Mesenteric fat pad (tissue), 1 donor: ENCODE results near the gene BDKRB2. TPM values are rescaled to one million over a fixed set of nuclear protein-coding genes. Genes with fewer than 3 reads are reported as not detected.

Source experiments
- DNase-seq: peaks from one replicate; pipeline ENCODE4 v3.0.0-alpha.2; 2020; ENCODE audit warnings: low spot score
- total RNA-seq: library from RNA; stranded (reverse); fragmentation: NEBNext Ultra II Directional; extraction: Animal tissue kit (Norgen Biotek cat#: 25700); gene quantifications from one replicate; pipeline ENCODE4 v1.2.1, GENCODE V29; 2021
- donor health status: DM: yes; HTN: yes; CAD: no.

Gene BDKRB2
- total RNA-seq, 1 donor from 2014 or later = 11.4 TPM

DNA sequence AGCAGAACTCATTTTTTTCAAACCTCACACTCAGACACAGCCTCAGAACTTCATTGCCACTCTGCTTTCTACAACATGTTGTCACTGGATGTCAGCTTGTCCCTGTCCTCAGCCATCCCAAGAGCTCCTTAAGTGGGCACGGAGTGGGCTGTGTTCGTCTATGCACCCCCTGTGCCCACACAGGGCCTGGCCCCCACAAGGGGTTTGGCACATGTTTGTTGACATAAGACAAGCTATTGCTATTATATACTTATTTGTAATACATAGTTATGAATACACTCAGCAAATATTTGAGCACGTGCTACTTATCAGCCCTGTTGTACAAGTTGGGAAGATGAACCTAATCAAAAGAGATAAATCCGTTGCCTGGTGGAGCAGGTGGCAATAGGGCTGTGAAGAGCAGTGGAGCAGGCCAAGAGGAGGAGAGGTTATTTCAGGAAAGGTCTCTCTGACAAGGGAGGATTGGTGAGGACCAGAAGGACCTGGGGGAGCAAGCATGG, 47.1 kb downstream of the BDKRB2 start:
- no peak for DNase-seq

DNA sequence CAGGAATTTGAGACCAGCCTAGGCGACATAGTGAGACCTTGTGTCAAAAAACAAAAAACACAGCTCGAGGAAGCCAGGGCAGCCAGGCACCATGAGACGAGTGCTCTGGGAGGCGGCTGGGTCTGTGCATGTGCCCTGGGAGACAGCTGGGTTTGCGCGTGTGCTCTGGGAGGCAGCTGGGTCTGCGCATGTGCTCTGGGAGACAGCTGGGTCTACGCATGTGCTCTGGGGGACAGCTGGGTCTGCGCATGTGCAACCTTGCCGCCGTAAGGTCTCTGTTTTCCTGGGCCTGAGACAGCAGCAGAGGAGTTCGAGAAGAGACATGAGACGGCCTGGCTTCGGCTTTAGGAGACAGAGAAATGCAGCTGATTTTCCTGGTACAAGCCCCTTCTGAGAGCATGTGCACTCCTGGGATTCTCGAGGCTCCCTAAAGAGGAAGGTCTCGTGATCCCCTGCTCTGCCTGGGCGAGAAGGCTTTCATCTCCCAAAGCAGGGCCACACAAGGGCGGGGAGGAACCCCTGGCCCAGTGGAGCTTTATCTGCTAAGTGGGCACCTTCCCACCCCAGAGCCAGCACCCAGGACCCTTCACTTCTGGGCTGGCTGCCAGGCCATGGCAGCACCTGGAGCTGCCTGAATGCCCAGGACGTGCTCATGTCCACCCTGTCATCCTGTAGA, 47.8 kb downstream of the BDKRB2 start:
- DNase-seq = no peak

DNA sequence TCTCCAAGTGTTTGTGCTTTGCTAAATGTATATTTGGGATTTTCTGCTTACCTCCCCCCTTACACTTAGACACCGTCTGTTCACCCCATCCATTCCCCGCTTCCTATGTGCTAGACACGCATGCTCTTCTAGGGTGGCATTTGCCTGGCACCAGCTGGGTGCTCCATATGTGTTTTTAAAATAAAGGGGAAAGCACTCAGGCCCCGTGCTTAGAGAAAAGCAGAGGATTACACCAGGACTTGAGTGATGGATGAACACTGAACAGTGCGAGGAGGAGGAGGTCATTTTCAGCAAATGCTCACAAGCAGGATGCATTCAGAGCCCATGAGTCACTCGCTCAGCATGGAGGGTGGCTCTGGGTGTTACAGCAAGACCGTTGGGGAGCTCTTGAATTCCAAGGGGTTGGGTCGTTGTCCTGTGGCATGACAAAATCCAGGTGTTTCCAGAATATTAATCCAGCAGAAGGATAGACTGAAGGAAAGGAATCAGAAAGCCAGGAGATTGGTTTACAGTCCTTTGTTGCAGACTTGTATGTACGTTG, 48.4 kb downstream of the BDKRB2 start:
- DNase-seq = no peak

DNA sequence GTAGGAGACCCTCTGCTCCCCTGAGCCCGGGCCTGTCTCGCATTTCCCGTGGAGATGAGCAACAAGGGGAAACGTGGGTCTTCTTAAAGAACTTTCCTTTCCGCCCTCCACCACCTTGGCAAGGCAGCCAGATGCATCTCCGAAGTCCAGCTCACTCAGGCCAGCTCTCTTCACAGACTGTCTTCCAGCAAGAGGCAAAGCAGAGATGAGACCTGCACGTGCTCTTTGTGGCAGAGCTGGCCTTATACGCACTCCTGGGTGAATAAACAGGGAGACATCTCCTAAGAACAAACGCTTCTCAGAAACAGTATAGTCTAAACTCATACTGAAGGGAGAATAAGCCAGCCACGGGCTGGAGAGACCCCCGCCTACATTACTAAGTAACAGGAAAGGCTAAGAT, 50.0 kb downstream of the BDKRB2 start:
- no peak for DNase-seq

DNA sequence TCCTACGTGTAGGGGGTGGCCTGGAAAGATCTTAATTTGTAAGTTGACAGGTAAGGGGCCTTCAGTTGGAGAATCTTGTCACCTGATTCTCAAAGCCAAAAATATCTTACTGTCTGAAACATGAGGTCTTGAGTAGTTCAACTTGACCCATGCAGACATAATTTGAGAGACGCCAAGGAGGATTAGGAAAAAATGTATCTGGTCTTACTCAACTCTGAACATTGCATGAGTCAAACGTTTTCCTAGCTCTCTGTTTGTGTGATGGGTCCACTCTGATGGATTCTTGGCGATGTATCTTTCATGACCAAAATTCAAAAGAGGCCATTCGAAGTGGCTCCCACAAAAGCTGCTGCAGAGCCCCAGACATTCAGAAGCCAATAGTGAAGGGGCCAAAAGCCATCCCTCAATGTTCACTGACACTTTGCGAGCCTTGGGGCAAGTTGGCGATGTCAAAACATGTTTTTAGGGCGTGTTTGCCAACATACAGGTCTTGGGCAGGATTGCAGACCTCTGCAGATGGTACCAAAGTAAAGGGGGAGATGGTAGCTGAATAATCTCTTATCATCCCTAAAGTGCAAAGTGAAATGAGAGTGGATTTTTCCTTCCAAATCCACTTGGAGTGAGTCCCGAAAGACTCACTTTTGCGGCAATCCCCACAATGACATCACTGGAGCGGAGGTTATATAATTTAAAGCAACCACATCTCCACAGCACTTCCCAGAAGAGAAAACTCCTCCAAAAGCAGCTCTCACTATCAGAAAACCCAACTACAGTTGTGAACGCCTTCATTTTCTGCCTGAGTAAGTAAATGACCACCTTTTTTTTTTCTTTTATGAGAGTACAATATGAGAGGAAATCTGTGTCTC, 51.1 kb downstream of the BDKRB2 start, which contains the start of gene BDKRB1:
BDKRB1 (plus strand) TSS at position 710 of the 866 bp plus-strand sequence. CDS start 7,473 bp downstream, outside the sequence.
- DNase-seq = no peak

DNA sequence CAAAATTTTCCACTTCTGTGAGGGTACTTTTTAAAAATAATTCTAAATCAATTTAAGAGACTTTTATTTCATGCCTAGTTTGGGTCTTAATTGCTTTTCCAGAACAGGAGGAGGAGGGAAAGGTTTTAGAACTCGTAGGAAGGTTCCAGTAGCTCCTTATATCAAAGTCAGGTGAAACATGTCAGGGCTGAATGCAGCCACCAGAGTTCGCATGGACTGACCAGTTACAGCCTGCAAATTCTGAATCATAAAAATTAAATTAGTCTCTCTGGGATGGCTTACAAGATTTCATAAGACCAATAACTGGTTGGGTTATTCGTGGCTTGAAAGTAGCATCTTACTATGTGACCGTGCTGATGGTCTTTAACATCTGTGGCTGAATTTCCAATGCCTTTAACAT, 51.8 kb downstream of the BDKRB2 start:
- no peak for DNase-seq

DNA sequence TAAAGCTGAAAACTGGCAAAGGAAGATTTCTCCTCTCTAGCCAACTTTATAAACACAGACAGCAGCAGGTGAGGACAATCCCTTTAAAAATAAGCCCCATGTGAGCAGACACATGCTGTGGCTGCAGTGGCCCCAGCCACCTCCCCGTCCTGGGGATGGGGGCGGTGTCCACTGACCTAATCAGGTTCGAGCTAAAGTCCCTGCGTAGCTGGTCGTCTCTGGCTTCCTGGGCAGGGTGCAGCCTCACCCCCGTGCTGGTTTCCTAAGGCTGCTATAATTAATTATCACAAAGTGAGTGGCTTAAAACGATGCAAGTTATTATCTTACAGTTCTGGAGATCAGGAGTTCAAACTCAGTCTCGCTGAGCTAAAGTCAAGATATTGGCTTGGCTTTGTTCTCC, 52.4 kb downstream of the BDKRB2 start:
- DNase-seq = peak; percentile 45

DNA sequence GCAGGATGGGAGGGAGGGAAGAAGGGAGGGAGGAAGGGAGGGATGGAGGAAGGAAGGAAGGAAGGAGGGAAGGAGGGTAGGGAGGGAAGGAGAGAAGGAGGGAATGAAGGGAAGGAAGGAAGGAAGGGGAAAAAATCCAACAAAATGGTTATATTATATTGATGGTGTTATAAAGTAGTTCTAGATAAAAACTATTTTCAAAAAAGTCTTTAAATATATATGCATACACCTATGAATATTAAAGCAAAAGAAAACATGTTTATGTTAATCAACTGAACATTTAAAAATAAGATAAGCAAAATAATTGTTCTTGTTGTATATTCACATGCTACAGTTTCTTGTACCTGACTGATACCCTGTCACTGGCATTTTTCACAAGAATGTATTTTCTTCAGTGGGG, 53.3 kb downstream of the BDKRB2 start:
- no peak for DNase-seq

DNA sequence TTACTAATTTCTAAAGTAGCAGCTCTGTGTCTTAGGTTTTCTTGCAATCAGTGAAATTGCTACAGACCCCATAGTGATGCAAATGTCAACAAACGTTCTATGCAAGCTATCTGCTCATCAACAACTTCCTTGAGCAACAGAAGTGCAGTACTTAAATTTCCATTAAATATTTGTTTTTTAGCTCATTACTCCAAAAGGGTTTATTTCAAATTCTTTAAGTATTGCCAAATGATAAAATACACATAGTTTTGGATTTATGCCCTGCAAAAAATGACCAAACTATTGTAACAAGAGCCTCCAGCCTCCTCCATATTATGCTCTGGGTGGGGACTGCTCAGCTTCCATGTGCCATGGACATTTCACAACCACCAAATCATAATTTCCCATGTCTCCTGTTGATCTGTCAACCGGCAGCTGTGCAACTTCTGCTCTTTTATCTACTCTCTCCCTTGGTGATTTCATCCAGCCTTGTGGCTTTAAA, 55.7 kb downstream of the BDKRB2 start:
- no peak for DNase-seq

DNA sequence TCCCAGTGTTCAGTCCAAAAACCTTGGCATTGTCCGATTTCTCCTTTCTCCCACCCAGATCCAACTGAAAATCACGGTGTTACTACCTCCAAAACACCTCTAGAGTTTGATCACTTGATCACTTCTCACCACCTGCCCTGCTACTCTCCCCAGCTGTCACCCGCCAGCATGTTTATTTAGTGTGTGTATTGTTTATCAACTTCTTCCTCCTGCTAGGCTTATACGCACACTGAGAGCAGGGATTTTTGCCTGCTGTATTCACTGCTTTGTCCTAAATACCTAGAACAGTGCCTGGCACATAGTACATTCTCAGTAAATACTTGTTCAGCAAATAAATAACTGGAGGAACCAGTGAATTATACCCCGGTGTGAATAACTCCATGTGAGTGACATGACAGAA, 56.4 kb downstream of the BDKRB2 start:
- no peak for DNase-seq

DNA sequence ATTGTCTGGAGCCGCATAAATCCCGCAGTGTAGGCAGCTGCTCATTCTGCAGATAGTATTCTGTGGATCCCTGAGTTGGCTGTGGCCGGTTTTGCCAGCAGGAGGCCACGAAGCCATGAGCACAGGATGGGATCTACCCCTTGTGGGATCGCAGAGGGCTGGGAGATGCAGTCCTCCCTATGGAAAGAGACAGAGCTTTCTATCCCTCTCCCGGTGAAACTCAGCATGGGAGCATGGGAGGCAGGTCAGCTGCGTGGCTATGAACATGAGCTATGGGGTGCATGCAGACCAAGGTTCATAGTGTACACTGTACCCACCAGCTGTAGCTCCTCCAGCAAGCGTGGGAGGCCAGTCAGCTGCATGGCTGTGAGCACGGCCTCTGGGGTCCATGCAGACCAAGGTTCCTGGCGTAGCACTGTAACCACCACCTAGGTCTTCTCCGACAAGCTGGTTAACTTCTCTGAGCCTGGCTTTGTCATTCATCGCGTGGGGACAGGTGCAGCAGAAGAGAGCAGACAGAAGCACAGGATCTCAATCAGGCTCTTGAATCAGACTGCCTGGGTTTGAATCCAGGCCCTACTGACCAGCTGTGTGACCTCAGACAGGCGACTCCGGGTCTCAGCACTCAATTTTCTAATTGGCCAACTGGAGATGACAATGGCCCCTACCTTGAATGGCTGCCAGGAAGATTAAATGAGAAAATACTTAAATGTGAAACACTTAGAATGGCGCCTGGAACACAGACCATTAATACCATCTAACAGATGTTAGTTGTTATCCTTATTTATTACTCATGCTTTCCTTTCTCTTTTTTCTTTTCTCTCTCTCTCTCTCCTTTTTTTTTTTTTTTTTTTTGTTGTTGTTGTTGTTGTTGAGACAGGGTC, 57.4 kb downstream of the BDKRB2 start:
- peak; percentile 65 for DNase-seq

DNA sequence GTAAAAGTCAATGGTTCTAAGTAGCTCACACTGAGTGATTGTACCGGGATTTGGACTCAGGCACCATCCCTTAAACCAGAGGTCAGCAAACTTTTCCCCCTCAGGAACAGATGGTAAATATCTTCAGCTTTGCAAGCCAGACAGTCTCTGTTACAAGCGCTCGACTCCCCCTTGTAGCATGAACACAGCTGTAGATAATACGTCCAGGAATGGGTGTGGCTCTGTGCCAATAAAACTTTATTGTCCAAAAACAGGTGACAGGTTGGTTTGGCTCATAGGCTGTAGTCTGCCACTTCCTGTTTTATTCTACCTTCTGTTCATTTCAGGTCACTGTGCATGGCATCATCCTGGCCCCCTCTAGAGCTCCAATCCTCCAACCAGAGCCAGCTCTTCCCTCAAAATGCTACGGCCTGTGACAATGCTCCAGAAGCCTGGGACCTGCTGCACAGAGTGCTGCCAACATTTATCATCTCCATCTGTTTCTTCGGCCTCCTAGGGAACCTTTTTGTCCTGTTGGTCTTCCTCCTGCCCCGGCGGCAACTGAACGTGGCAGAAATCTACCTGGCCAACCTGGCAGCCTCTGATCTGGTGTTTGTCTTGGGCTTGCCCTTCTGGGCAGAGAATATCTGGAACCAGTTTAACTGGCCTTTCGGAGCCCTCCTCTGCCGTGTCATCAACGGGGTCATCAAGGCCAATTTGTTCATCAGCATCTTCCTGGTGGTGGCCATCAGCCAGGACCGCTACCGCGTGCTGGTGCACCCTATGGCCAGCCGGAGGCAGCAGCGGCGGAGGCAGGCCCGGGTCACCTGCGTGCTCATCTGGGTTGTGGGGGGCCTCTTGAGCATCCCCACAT, 58.9 kb downstream of the BDKRB2 start:
- DNase-seq = peak; percentile 75

DNA sequence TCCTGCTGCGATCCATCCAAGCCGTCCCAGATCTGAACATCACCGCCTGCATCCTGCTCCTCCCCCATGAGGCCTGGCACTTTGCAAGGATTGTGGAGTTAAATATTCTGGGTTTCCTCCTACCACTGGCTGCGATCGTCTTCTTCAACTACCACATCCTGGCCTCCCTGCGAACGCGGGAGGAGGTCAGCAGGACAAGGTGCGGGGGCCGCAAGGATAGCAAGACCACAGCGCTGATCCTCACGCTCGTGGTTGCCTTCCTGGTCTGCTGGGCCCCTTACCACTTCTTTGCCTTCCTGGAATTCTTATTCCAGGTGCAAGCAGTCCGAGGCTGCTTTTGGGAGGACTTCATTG, 59.5 kb downstream of the BDKRB2 start:
- DNase-seq = peak; percentile 71

DNA sequence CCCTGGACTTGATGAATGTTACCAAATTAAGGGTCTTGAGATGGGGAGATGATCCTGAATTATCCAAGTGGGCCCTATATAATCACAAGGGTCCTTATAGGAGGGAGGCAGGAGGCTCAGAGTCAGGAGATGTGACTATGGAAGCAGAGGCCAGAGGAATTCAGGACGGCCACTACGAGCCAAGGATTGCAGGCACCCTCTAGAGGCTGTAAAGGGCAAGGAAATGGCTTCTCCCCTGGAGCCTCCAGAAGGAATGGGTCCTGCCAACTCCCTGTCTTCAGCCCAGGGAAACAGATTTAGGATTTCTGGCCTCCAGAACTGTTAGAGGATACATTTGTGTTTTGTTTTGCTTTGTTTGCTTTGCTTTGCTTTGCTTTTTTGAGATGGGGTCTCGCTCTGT, 60.2 kb downstream of the BDKRB2 start:
- DNase-seq = no peak

DNA sequence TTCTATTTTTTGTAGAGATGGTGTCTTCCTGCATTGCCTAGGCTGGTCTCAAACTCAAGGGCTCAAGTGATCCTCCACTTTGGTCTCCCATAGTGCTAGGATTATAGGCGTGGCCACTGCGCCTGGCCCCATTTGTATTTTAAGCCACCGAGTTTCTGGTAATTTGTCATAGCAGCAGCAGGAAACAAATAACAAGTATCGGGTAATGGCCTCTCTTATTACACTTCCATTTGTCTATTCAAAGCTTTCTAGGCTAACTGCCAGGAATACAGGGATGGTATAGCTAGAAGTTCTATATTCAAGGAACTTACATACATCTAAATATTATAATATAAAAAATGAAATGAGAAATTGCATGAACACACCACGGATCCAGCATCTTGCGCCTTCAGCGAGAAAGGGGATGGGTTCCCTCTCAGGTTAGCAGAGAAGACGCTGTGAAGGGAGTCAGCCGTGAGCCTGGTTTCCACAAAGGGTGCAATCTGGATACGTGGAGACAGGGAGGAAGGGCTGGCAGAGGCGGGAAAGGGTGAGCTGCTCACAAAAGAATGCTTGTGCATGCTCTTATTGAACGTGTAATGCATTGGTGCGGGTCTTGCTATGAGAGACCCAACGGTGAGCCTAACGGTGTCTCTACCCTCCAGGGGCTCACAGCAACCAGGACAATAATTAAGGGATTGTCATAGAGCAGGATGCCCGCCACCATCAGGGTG, 60.9 kb downstream of the BDKRB2 start:
- no peak for DNase-seq

DNA sequence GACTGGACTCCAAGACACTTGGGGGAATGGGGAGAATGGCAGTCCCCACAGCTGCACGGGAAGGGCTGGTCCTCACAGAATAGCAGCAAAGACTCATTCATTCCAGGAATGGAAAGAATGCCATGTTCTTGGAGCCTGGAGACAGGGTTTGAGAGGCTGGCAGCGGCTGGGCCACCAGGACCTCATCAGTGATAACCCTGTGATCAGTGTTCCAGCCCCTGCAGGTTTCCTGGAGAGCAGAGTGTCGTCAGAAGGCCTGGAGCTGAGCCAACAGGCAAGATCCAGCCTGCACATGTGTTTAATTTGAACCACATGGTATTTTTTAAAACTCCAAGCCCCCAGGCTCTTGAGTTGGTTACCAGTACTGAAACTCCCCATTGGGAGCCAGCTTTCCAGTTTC, 62.7 kb downstream of the BDKRB2 start:
- DNase-seq = no peak

DNA sequence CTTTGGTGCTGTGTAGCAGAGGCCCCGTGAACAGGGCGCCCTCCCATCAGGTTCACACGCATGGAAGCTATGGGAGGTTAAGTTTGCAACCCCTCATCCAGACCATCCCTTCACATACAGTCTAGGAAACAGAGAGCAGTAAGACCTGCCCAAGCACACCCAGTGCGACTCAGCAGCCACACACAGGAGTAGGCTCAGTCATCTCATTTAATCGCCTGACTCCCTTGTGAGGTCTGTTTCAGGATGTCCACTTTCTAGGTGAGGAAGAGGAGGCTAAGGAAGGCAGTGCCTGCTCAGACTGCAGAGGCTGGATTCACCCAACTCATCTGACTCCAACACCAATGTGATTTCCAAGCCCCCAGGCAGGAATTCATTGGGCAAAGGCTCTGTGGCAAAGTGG, 63.3 kb downstream of the BDKRB2 start:
- DNase-seq = no peak

DNA sequence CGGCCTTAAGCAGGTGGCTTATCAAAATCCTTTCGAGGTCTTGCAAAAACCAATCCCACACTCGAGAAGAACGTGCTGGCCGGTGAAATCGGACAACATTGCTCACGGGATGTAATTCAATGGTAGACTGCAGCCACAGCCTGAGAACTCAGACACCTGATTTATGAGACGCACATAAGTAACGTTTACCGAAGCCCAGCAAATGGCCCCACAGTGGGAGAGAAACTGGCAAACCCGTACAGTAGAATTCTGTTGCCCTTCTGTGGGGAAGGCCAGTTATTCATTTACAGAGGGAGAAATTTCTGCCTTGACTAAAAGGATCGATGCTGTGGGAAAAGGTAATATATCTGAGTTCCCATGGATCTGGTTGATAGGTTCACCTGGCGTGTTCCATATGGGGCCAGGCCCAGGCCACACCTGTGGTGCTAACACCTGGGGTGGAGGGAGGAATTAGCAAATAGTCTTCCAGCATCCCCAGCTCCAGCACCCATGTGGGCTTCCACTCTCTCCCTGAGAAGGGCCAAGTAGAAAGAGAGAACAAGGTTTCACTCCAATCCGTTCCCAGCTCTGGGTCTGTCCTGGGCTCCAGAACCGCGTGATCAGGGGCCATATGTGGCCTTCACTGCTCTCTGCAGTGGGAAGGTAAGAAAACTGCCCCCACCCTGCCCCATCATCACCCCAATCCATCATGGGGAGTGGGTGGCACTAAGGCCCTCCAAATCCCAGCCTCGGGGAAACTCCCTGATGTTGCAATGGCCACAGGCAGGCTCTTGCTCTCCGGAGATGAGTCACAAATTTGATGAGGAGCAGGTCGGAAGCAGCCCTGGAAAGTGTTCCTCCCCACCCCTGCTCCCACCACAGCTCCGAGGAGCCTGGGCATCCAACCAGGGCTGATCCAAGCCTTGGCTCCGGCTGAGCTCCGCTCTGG, 64.1 kb downstream of the BDKRB2 start:
- no peak for DNase-seq
